ENCODE results near the gene CES4A. TPM values are rescaled to one million over a fixed set of nuclear protein-coding genes. Genes with fewer than 3 reads are reported as not detected.

CES4A gene
- total and polyA plus RNA-seq, 9 of the 15 experiments (the other 6 are each of a cell fraction or from before 2014, with no cell fraction given), result 0.09 to 0.13 (median 0.11) TPM; not detected in 6

- TF ChIP-seq ZNF318 (IDR thresholded peaks at IDR 0.05; ENCODE audit: borderline replicate concordance in 1 of 2, low read depth in 1 of 2) (no peak), HDAC8 (tag; IDR thresholded peaks at IDR 0.05) (peak; percentile 71; the same call in 1 of the 2 replicates), KDM4B (IDR thresholded peaks at IDR 0.05; ENCODE audit: borderline replicate concordance in 2 of 2, low read depth in 1 of 2) (no peak), ZNF395 (CRISPR knock-in tag; IDR thresholded peaks at IDR 0.05) (0 out of 2 replicates have a peak, but pooled peaks have one; percentile 55), ZBTB40 (IDR thresholded peaks at IDR 0.05) (no peak), ZBTB40 (CRISPR knock-in tag; IDR thresholded peaks at IDR 0.05) (no peak)
Measured at GRCh38 chr16:67028167-67028695, 39.8 kb downstream of the CES4A start (continued).

All from K562 (cell line).